Neural cell (in vitro differentiated cells): ENCODE data around the gene PLPP1. TPM values are rescaled to one million over a fixed set of nuclear protein-coding genes. Genes with fewer than 3 reads are reported as not detected.

Experiments
- H2AFZ ChIP-seq: fragments of 200-600, 300-800 bp; sonication (generic), shearing (Covaris generic); 2 replicates; pipeline ENCODE4 v1.6.0; 2014; ENCODE audit warnings: low read depth, mild to moderate bottlenecking, antibody characterized with exemption, low read length, moderate library complexity
- H3F3A ChIP-seq: fragments of 200-600 bp; shearing (Covaris generic); 2 replicates; pipeline ENCODE4 v1.6.1; 2016; ENCODE audit warnings: mild to moderate bottlenecking, moderate library complexity, mixed read lengths, antibody characterized with exemption, low read length; ENCODE audit not compliant: insufficient read depth, poor library complexity, severe bottlenecking
- H3K27ac ChIP-seq: fragments of 200-600, 300-800 bp; sonication (generic), shearing (Covaris generic); 2 replicates; pipeline ENCODE4 v1.5.1; 2014; ENCODE audit warnings: mild to moderate bottlenecking, low read length, moderate library complexity
- H3K27me3 ChIP-seq: fragments of 300-800, 200-600 bp; sonication (generic), shearing (Covaris generic); 2 replicates; pipeline ENCODE4 v1.6.0; 2014; ENCODE audit warnings: mild to moderate bottlenecking, low read depth, low read length, moderate library complexity; ENCODE audit not compliant: insufficient read depth
- H3K36me3 ChIP-seq: fragments of 300-800, 200-600 bp; sonication (generic), shearing (Covaris generic); 2 replicates; pipeline ENCODE4 v1.5.1; 2014; ENCODE audit warnings: mild to moderate bottlenecking, antibody characterized with exemption, low read length, moderate library complexity; ENCODE audit not compliant: insufficient read depth
- H3K4me2 ChIP-seq: fragments of 300-800, 200-600 bp; sonication (generic), shearing (Covaris generic); 2 replicates; pipeline ENCODE4 v1.6.0; 2014; ENCODE audit warnings: mild to moderate bottlenecking, low read length
- H3K4me3 ChIP-seq: fragments of 300-800, 200-600 bp; sonication (generic), shearing (Covaris generic); 2 replicates; pipeline ENCODE4 v1.5.1; 2014; ENCODE audit warnings: mild to moderate bottlenecking, low read length, moderate library complexity
- H3K79me2 ChIP-seq: fragments of 200-600 bp; shearing (Covaris generic); replicated peaks from 2 replicates; pipeline ENCODE4 v1.6.0; 2014; ENCODE audit warnings: mild to moderate bottlenecking, low read length, moderate library complexity; ENCODE audit not compliant: insufficient read depth
- H3K9ac ChIP-seq: fragments of 300-800, 200-600 bp; sonication (generic), shearing (Covaris generic); 2 replicates; pipeline ENCODE4 v1.6.1; 2016; ENCODE audit warnings: mild to moderate bottlenecking, low read length, mixed read lengths
- H3K9me2 ChIP-seq: fragments of 200-600 bp; shearing (Covaris generic); 2 replicates; pipeline ENCODE4 v1.6.1; 2016; ENCODE audit warnings: mild to moderate bottlenecking, low read length, mixed read lengths; ENCODE audit not compliant: insufficient read depth
- H3K9me3 ChIP-seq: fragments of 200-600, 300-800 bp; sonication (generic), shearing (Covaris generic); 2 replicates; pipeline ENCODE4 v1.6.1; 2016; ENCODE audit warnings: mild to moderate bottlenecking, mixed run types, low read length, moderate library complexity, mixed read lengths
- H4K20me1 ChIP-seq: fragments of 200-600 bp; shearing (Covaris generic); 2 replicates; pipeline ENCODE4 v1.6.1; 2016; ENCODE audit warnings: mild to moderate bottlenecking, mixed run types; ENCODE audit not compliant: insufficient read depth
- CTCF ChIP-seq: fragments of 450-650 bp; IDR thresholded peaks from 2 replicates; pipeline ENCODE4 v1.5.1; 2014; ENCODE audit warnings: antibody characterized with exemption, mild to moderate bottlenecking, moderate library complexity; ENCODE audit not compliant: poor library complexity, severe bottlenecking
- EP300 ChIP-seq: fragments of 450-650 bp; conservative IDR thresholded peaks from 2 replicates; pipeline ENCODE4 v1.6.1; 2014; ENCODE audit warnings: antibody characterized with exemption, mild to moderate bottlenecking, moderate library complexity; ENCODE audit not compliant: poor library complexity, severe bottlenecking
- EZH2 ChIP-seq: fragments of 200-600, 300-800 bp; shearing (Covaris generic), sonication (generic); IDR thresholded peaks from 2 replicates; pipeline ENCODE4 v1.6.1; 2014; ENCODE audit warnings: antibody characterized with exemption, low read length, borderline replicate concordance, mild to moderate bottlenecking; ENCODE audit not compliant: insufficient read depth, poor library complexity, severe bottlenecking
- MXI1 ChIP-seq: fragments of 450-650 bp; conservative IDR thresholded peaks from 2 replicates; pipeline ENCODE4 v1.6.1; 2014; ENCODE audit warnings: antibody characterized with exemption, mild to moderate bottlenecking; ENCODE audit not compliant: poor library complexity, severe bottlenecking
- POLR2AphosphoS5 ChIP-seq: IDR thresholded peaks from 2 replicates; pipeline ENCODE4 v1.6.1; 2012
- RAD21 ChIP-seq: fragments of 450-650 bp; conservative IDR thresholded peaks from 2 replicates; pipeline ENCODE4 v1.6.1; 2014; ENCODE audit warnings: antibody characterized with exemption, mild to moderate bottlenecking, moderate library complexity
- SMC3 ChIP-seq: fragments of 450-650 bp; conservative IDR thresholded peaks from 2 replicates; pipeline ENCODE4 v1.6.1; 2014; ENCODE audit warnings: antibody characterized with exemption, mild to moderate bottlenecking, moderate library complexity; ENCODE audit not compliant: poor library complexity
- TAF1 ChIP-seq: IDR thresholded peaks from 2 replicates; pipeline ENCODE4 v1.6.1; 2012; ENCODE audit warnings: low read depth
- polyA plus RNA-seq: library from polyadenylated mRNA; depleted of rRNA; stranded (reverse); fragments of >200 nt; gene quantifications from 2 replicates; pipeline ENCODE4 v1.2.3, GENCODE V29; 2014
- TF ChIP-seq, protein P1 (sequence below): IDR thresholded peaks from 2 replicates; pipeline ENCODE4 v1.6.1; 2012; ENCODE audit warnings: borderline replicate concordance

Gene PLPP1
- polyA plus RNA-seq, 1 donor from 2014 or later: 33.9 TPM

GRCh38 chr5:55572600-55572999 lies 37.8 kb upstream of the PLPP1 start:
- H3K9me3 ChIP-seq: no peaks in the 10 kb centered on the region
- H2AFZ ChIP-seq: no peak overlapping the region
- no peaks in the 10 kb centered on the region for H3K79me2 ChIP-seq
- H3K4me2 ChIP-seq: no peak overlapping the region
- H4K20me1 ChIP-seq: no peaks in the 10 kb centered on the region
- no peak overlapping the region for H3K27ac ChIP-seq
- H3K9me2 ChIP-seq: no peaks in the 10 kb centered on the region
- no peaks in the 10 kb centered on the region for H3K36me3 ChIP-seq
- no peak overlapping the region for H3K9ac ChIP-seq
- TF ChIP-seq, protein P1, sequence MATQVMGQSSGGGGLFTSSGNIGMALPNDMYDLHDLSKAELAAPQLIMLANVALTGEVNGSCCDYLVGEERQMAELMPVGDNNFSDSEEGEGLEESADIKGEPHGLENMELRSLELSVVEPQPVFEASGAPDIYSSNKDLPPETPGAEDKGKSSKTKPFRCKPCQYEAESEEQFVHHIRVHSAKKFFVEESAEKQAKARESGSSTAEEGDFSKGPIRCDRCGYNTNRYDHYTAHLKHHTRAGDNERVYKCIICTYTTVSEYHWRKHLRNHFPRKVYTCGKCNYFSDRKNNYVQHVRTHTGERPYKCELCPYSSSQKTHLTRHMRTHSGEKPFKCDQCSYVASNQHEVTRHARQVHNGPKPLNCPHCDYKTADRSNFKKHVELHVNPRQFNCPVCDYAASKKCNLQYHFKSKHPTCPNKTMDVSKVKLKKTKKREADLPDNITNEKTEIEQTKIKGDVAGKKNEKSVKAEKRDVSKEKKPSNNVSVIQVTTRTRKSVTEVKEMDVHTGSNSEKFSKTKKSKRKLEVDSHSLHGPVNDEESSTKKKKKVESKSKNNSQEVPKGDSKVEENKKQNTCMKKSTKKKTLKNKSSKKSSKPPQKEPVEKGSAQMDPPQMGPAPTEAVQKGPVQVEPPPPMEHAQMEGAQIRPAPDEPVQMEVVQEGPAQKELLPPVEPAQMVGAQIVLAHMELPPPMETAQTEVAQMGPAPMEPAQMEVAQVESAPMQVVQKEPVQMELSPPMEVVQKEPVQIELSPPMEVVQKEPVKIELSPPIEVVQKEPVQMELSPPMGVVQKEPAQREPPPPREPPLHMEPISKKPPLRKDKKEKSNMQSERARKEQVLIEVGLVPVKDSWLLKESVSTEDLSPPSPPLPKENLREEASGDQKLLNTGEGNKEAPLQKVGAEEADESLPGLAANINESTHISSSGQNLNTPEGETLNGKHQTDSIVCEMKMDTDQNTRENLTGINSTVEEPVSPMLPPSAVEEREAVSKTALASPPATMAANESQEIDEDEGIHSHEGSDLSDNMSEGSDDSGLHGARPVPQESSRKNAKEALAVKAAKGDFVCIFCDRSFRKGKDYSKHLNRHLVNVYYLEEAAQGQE: no peak
- TF ChIP-seq CTCF (no peak), MXI1 (no peak), SMC3 (no peak), TAF1 (no peak), EP300 (no peak), RAD21 (no peak), EZH2 (no peak)
- H3K27me3 ChIP-seq: no peaks in the 10 kb centered on the region
- H3K4me3 ChIP-seq: no peak overlapping the region
- no peaks in the 10 kb centered on the region for H3F3A ChIP-seq

- no peaks in the 10 kb centered on the region for H3K27me3 ChIP-seq
- H3K9me3 ChIP-seq: no peaks in the 10 kb centered on the region
- H2AFZ ChIP-seq: no peak overlapping the region
- no peak overlapping the region for H3K27ac ChIP-seq
- no peaks in the 10 kb centered on the region for H3K79me2 ChIP-seq
- H3K4me2 ChIP-seq: no peak overlapping the region
- H3K9ac ChIP-seq: no peak overlapping the region
- no peaks in the 10 kb centered on the region for H3K9me2 ChIP-seq
- no peak for TF ChIP-seq EZH2
- TF ChIP-seq CTCF: no peak
- TF ChIP-seq, protein P1: no peak
- no peak for TF ChIP-seq RAD21
- no peak for TF ChIP-seq EP300
- no peak for TF ChIP-seq POLR2AphosphoS5
- TF ChIP-seq TAF1: no peak
- TF ChIP-seq MXI1: no peak
- no peak for TF ChIP-seq SMC3
- no peaks in the 10 kb centered on the region for H3F3A ChIP-seq
- H3K4me3 ChIP-seq: no peak overlapping the region
- no peaks in the 10 kb centered on the region for H3K36me3 ChIP-seq
- H4K20me1 ChIP-seq: no peaks in the 10 kb centered on the region
These were observed 37.3 kb upstream of the PLPP1 start for GRCh38 chr5:55572020-55572419.
